HCT116 (cell line): ENCODE data around the gene HACD3.

Experiments
- CBX3 ChIP-seq: IDR thresholded peaks from 2 replicates; pipeline ENCODE4 v1.6.1; 2012; ENCODE audit warnings: low read depth
- CTCF ChIP-seq, 3 experiments: fragments of 200-600 bp in 1 of 3; sonication (generic) in 1 of 3; IDR thresholded peaks in 2 of 3; conservative IDR thresholded peaks in 1 of 3; 2 replicates each; pipeline ENCODE4 v1.5.1; 2012 to 2017; ENCODE audit warnings: low read depth in 2 of 3, low read length in 2 of 3, antibody characterized with exemption in 1 of 3, borderline replicate concordance in 1 of 3, control low read depth in 1 of 3, mild to moderate bottlenecking in 1 of 3, mixed read lengths in 1 of 3, mixed run types in 1 of 3, moderate library complexity in 1 of 3; ENCODE audit not compliant: insufficient read depth in 1 of 3
- EZH2 ChIP-seq: fragments of 200-600 bp; sonication (generic); IDR thresholded peaks from 2 replicates; pipeline ENCODE4 v1.6.1; 2017; ENCODE audit warnings: antibody characterized with exemption, mixed run types
- EZH2phosphoT487 ChIP-seq: fragments of 200-600 bp; IDR thresholded peaks from 2 replicates; pipeline ENCODE4 v1.6.1; 2018; ENCODE audit warnings: antibody characterized with exemption, borderline replicate concordance
- POLR2A ChIP-seq: IDR thresholded peaks from 2 replicates; pipeline ENCODE4 v1.7.0; 2011; ENCODE audit warnings: borderline replicate concordance; ENCODE audit not compliant: insufficient read depth, insufficient read length; ENCODE audit errors: extremely low read depth
- POLR2AphosphoS5 ChIP-seq: IDR thresholded peaks from 2 replicates; pipeline ENCODE4 v1.6.1; 2011; ENCODE audit warnings: mild to moderate bottlenecking, low read depth, low read length, moderate library complexity
- TCF7L2 ChIP-seq: IDR thresholded peaks from 2 replicates; pipeline ENCODE4 v1.7.0; 2011; ENCODE audit warnings: borderline replicate concordance, inconsistent platforms; ENCODE audit not compliant: insufficient read depth, insufficient read length; ENCODE audit errors: extremely low read depth
- ZBTB33 ChIP-seq: IDR thresholded peaks from 2 replicates; pipeline ENCODE4 v1.6.1; 2011; ENCODE audit warnings: mild to moderate bottlenecking, low read length, moderate library complexity; ENCODE audit not compliant: insufficient replicate concordance; ENCODE audit errors: extremely low read depth

GRCh38 chr15:65528461-65529060, 1.7 kb upstream of the HACD3 start:
- TF ChIP-seq TCF7L2 (no peak), CBX3 (no peak), ZBTB33 (no peak), EZH2phosphoT487 (no peak), POLR2AphosphoS5 (no peak), EZH2 (no peak), POLR2A (no peak), CTCF (IDR thresholded peaks at IDR 0.05 in 2 of 3, conservative IDR thresholded peaks at IDR 0.05 in 1 of 3; ENCODE audit: borderline replicate concordance in 1 of 3, insufficient read depth in 1 of 3, low read depth in 2 of 3, low read length in 2 of 3) (peak in 1 of 3 experiments; percentile 3; a peak in 1 of 6 replicates)
